Stromal cell of bone marrow (primary cell): ENCODE data around the gene NBDY.
"Not testable (repeated sequence)": the region's sequence is repeated elsewhere in the genome, so short reads cannot be mapped to it uniquely, and the experiment has no call there.

Source experiments
- DNase-seq: peaks from one replicate; pipeline ENCODE4 v3.0.0-alpha.2; 2012; ENCODE audit warnings: low read depth

The NBDY gene, protein sequence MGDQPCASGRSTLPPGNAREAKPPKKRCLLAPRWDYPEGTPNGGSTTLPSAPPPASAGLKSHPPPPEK

DNA sequence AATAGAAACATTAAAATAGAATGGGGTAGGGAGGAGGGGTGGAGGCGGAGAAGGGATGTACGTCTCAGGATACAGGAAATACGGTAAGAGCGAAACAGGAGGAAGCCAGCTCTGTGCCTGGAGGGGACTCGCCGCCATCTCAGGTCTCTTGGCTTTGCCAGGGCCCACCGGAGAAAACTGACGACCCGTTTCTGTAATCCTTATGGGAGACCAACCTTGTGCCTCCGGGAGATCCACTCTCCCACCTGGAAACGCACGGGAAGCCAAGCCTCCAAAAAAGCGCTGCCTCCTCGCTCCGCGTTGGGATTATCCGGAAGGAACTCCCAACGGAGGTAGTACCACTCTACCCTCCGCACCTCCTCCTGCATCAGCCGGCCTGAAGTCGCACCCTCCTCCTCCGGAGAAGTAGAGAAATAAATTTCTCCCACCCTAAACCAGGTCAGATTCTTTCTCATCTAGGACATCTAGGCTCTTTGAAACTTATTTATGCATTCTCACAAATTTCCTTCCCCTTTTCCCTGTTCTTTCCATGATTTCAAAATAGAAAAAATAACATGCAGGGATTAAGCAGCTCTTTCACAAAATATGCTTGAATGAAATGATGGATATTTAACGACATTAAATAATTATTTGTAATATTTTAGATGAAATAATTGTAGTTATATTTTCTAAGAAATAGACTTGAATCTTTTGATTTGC, at the start of gene NBDY:
Gene NBDY (plus strand): TSS at position 92 of the 699 bp plus-strand sequence. CDS start 111 bp downstream, at position 203.
- DNase-seq = peak; percentile 16

DNA sequence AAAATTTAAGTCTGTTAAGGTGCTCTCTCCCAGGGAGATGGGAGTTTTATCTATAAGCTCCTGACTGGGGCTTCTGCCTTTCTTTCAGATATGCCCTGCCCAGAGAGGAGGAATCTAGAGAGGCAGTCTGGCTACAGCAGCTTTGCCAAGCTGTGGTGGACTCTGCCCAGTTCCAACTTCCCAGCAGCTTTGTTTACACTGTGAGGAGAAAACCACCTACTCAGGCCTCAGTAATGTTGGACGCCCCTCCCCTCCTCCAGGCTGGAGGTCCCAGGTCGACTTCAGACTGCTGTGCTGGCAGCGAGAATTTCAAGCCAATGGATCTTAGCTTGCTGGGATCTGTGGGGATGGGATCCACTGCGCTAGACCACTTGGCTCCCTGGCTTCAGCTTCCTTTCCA, 24.5 kb upstream of the NBDY start:
- not testable (repeated sequence) for DNase-seq

DNA sequence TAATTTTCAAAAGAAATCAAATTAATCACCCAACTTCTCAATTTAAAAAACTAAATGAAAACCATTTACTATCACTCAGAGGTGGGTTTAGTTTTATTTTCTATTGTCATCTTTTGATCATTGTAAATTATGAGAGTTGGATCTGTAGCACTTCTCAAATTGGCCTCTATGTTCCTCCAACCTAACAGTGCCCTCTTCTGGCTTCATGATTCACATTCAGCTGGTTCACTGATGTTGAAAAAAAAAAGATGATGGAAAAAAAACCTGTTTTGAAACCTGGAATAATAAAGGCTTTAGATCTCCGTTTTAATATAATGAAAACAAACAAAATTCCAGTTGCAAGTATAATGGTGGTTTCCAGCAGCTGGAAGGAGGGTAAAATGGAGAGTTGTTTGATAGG, 2.4 kb upstream of the NBDY start:
- DNase-seq = peak; percentile 36

DNA sequence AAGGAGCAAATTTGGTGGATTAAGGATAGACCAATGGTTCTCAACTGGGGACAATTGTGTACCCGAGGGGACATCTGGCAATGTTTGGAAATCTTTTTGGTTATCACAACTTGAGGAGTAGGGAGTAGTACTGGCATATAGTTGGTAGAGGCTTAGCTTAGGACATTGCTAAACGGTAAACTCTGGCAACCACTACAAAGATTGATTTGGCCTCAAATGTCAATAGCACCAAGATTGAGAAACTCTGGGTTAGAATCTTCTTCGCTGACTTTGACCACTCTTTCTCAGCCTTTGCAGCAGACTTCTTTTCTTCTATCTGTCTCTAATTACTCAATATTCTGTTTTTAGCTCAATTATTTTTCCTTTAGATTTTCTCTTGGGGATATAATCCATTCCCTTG, 1.5 kb upstream of the NBDY start:
- no peak for DNase-seq

DNA sequence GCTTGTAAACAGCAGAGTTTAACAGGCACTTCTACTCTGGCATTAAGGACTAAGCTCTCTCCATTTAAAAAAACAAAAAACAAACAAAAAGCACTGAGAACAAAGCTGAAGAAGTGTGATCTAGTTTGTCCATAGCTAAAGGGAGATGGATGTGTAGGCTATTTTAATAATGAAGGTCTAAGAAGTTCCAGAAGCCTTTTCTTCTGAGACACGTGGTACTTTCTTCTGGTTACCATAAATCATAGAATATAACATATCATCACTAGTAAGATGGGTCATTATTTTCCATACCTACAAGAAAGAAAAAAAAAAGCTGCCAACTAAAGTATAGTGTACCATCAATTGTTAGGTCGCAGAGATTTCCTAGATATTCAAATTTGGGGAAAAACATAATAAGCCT, 722 bp upstream of the NBDY start:
- DNase-seq = peak; percentile 3

DNA sequence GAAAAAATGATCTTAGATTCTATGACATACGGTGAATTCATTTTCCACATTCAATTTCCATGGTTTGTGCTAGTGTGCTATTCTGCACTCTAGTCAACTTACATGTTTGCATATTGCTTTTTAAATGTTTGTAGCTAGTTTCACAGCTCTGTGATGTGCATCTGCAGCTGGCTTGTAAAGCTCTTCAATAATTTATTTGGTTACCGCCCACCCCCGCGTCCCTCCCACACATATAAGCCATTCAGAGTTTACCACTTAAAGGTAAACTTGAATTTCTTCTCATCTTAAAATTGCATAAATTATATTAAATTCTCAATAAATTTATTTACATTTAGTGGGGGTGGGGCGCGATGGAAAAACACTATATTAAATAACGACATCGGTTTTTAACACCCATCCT, 291 bp upstream of the NBDY start:
- DNase-seq = peak; percentile 1

DNA sequence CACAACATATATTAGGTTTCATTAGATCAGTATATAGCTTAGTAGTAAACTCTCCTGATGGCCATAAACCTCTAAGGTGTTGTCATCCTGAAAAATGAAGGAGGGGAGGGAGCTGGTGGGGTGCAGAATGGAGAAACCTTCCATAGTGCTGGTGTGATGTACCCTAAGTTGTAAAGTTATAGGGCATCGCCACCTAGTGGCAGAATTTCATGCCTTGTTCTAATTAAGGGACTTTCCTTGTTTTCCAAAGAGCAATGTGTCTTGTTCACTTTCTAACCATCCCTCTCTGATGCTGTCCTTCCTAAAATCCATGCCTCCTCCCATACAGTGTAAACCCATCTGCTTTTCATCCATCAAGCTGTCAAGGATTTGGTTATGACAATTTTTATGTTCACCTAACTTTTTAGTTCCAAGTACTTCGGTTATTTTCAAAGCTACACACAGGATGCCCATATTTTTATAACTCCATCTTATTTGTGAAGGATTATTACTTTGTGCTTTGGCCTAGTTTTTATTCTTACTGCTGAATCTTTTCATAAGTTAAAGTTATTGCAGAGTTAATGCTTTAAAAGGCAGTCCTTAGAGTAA, 4.5 kb downstream of the NBDY start:
- peak; percentile 20 for DNase-seq

DNA sequence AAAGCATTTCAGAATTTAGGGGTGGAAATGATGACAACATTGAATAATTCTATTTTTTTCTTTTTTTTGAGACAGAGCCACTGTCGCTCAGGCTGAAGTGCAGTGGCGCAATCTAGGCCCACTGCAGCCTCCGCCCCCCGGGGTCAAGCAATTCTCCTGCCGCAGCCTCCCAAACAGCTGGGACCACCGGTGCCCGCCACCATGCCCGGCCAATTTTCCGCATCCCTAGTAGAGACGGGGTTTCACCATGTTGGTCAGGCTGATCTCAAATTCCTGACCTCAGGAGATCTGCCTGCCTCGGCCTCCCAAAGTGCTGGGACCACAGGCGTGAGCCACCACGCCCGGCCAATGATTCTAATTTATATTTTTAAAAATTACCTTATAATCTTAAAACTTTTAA, 7.2 kb downstream of the NBDY start:
- no peak for DNase-seq

DNA sequence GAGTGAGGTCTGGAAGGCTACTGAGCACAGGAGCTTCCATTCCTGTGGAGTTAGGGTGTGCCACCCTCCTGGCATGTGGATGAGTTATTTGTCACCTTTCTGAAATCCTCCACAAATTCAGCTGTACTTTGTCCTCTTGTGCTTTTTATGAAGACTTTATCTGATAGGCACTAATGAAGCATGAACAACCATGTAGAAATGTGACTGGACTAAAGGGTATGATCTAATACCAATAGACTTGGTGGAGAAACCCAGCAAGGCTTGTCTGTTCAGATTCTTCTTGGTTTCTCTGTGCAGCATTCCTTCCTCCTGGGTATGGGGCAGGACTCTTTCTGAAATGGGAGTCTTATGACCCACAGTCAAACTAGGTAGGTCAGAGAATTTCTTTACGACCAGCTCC, 9.6 kb downstream of the NBDY start:
- DNase-seq = no peak

DNA sequence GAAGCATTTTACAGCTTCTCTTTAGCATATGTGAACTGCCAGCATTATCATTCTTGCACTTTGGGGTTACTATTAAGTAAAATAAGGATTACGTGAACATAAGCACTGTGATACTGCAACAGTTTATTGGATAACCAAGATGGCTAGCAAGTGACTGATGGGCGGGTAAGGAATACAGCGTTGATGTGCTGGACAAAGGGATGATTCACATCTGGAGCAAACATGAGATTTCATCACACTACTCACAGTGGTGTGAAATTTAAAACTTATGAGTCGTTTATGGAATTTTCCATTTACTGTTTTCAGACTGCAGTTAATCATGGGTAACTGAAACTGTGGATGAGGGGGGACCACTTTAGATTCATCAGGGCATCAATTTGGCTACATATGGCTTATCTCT, 16.0 kb downstream of the NBDY start:
- peak; percentile 63 for DNase-seq

DNA sequence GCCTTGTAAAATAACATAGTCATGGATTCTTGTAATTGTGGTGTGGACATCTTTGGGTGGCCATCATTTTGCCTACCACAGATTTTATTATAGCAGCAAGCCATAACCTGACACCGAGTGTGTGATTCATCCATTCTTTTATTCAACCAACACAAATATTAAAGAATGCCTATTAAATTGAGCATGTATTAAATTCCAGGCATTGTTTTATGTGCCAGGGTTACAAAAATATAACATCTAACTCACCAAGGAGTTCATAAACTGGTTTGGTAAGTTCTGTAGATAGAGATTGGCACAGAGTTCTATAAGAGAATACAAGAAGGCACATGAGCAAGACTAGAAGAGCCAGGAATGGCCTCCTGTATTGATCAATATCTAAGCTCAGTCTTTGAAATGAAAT, 18.0 kb downstream of the NBDY start:
- DNase-seq = no peak

DNA sequence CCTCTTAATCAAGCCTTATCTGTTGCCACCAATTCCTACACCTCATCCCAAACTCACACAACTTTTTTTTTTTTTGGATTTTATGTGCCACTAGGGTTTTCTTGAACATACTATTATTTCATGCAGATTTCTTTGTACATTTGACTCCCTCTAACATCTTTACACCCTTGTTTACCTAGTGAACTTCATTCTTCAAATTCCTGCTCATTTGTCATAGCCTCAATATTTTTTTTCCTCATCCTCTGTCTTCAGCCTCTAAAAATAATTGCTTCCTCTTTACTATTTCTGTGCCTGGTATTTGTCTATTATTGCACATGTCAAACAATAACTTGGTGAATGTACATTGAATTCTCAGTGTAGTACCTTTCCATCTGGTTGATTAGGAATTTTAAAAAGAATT, 22.0 kb downstream of the NBDY start:
- DNase-seq = no peak

DNA sequence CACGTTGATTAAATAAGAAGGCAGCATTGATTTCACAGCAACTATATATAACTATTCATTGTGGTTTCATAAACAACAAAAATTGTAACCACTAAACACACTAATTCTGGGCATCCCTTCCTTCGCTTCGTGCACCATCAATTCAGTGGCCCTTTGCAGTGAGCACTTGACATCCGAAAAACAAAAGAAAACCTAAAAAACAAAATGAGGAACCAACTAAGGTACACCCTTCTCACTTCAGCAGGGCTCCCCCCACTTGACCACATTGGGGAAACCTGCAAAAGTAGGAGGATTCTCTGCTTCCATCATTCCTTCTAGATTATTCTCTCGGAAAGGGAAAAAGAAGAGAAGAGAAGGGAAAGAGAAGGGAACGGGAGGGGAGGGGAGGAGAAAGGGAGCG, 28.3 kb downstream of the NBDY start:
- no peak for DNase-seq

DNA sequence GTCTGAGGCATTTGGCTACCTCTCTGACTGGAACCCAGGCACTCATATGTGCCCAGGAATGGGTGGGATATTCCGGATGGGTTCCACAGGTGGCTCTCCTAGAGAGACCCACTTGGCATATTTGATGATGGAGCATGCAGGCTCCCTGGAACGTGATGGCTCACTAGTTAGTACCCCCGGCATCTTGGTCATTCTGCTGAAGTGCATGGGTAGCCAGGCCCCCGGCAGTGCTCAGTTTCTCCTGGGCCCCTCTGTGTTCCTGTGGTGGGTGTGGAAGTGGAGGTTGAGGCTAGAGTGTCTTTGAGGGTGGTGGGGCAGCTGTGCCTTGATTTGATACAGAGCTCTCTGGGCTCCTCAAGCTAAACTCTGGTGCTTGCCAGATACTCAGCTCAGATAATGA, 29.4 kb downstream of the NBDY start:
- DNase-seq = no peak

DNA sequence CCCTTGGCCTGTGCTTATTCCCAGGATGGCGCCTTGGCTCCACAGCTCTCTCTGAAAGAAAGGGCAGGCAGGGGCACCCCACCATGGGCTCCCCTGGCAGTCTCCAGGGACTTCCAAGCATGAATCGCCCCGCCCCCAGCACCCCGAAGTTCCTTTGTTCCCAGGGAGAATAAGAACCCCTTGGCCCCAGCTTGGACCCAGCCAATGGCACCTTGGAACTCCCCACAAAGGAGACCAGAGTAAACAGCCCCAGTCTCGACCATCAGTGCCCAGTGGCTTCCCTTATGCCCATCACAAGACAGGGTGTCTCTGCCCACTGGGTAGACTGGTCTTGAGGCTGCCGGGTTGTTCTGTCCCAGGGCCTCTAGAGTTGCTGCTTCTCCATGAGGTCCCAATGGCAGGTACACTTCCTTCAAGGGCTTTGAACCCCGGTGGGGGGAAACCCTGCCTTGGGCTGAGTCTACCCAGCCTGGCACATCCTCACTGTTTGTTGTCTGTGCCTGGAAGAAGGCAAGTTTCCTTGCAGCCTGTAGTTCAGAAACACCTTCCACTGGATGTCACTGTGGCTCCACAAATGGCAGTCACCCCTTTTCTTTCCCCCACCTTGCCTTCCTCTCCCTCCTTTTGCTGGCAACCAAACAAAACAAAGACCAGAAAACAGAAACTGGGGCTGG, 30.8 kb downstream of the NBDY start:
- DNase-seq = no peak

DNA sequence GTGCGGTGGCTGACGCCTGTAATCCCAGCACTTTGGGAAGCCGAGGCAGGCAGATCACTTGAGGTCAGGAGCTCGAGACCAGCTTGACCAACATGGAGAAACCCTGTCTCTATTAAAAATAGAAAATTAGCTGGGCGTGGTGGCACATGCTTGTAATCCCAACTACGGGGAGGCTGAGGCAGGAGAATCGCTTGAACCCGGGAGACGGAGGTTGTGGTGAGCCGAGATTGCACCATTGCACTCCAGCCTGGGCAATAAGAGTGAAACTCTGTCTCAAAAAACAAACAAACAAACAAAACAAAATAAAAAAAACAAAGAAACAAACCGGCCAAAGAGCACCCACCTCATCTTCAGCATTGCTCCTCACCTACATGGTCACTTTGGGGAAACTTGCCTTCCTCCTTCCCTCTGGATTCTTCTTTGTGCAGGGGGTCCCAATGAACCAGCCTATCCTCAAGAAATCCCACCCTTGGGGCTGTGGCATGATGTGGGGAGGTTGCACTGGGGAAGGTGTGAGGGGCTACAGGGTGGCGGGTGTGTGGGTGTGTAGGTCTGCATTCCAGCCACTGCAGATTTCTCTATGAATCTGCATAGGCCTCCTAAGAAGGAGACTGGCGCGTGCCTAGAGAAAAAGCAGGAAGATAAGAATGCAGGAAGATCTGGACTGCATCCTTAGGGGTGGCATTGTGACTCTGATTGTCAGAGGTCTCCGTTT, 31.5 kb downstream of the NBDY start:
- not testable (repeated sequence) for DNase-seq

DNA sequence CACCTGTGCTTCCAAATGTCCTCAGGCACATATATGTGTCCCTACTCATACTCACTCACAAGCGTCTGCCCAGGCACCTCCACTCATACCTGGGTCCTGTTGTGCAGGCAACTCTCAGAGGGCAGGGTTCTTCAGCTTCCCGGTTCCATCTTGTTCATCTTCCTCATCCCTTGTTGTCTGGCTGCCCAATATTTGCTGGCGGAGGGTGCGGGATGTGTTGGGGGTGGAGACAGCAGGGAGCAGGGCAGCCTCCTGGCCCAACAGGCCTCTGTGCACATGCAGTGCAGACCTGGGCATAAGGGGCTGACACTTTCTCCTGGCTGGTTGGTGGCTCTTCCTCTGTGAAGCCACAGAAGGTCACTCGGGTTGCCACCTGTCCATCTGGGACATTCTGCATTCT, 32.1 kb downstream of the NBDY start:
- DNase-seq = no peak

DNA sequence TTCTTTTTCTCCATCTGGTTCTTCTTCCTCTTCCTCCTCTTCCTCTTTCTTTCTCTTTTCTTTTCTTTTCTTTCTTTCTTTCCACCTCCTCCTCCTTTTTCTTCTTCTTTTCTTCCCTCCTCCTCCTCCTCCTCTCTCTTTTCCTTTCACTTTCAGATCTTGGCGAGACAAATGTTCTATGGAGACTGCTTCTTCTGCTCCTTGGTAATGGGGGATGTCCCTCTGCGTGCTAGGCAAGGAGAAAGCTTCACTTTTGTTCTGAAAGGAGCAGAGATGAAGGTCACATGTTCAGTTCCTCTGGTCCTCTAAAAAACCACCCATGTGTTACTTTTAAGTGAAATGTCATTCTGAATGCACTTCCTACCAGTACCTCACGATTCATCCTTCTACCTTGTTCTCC, 33.2 kb downstream of the NBDY start:
- DNase-seq = no peak

DNA sequence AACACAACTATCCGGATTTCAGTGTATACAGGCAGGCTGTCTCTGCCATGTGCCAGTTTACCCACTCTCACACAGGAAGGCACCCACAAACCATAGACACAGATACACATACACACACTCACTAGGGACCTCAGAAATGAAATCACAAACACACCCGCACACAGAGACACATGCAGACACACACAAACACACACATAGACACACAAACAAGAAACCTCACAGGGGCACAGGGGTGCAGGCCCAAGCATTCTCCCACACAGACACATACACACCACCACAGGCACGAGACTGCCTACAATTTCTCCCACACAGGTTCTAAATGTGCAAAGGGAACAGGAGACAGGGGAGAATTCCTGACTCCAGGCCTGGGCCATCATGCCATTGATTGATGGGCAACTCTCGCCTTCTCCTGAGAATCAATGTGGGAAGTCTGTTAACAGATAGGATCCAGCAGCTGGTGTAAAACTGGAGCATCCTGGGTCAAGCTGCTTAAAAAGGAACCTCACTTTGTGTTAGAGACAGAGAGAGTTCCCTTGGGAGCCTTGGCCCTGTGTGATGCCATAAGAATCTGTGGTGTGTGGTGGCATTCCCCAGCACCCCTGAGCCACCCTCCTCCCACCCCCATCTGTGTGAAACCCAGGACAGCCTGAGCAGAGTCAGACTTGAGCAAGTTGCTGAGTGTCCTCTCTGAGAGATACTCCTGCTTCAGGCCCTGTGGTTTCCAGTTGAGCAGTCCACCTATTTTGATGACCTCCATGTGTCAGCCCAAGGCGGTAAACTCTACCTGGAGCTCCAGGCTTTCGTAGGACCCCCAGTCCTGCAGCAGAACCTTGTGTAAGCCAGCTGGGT, 33.9 kb downstream of the NBDY start:
- DNase-seq = no peak

DNA sequence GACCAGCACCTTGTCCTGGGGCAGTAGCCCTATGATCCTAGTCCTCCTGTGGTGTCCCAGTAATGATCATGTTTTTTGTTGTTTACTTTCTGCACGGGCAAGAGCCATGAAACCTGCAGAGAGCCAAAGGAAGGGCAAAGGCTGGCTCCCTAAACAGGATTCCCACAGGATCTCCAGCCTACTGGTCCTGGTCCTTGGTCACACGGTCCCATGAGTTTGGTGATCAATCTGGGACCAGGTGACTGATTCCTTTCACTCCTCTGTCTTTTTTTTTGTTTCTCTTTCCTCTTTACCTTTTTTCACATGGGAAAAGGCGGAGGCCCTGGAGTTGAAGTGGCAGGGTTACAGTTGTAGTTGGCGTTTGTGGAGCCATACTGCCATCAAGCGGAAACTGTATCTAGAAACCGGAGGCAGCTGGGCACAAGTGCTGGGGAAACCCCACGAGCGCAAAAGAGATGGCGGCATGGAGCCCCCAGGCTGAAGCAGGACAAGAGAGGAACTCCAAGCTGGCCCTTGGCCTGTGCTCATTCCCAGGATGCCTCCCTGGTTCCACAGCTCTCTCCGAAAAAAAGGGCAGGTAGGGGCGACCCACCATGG, 34.6 kb downstream of the NBDY start:
- peak; percentile 43 for DNase-seq
